OCI-LY3 (cell line): ENCODE measurements around the gene TBC1D13.
"Not testable (repeated sequence)": the region's sequence is repeated elsewhere in the genome, so short reads cannot be mapped to it uniquely, and the experiment has no call there.

Experiments used
- H2AFZ ChIP-seq: fragments of 200-600, 300-600 bp; shearing (Covaris generic); 2 replicates; pipeline ENCODE4 v1.6.0; 2014; ENCODE audit warnings: antibody characterized with exemption, low read depth, low read length
- H3K27ac ChIP-seq: fragments of 200-600, 300-600 bp; sonication (generic); 2 replicates; pipeline ENCODE4 v1.5.1; 2014; ENCODE audit warnings: mild to moderate bottlenecking, low read length, moderate library complexity, mixed read lengths
- H3K27me3 ChIP-seq: fragments of 200-600, 300-600 bp; sonication (generic); 2 replicates; pipeline ENCODE4 v1.6.1; 2014; ENCODE audit warnings: low read depth, low read length, mixed read lengths
- H3K36me3 ChIP-seq: fragments of 200-600, 300-600 bp; sonication (generic); replicated peaks from 2 replicates; pipeline ENCODE3; 2014; ENCODE audit warnings: low read depth, low read length, mixed read lengths
- H3K4me1 ChIP-seq: fragments of 300-600, 200-600 bp; sonication (generic); 2 replicates; pipeline ENCODE4 v1.6.1; 2014; ENCODE audit warnings: low read length, mixed read lengths
- H3K4me2 ChIP-seq: fragments of 200-600, 300-600 bp; sonication (generic); 2 replicates; pipeline ENCODE4 v1.6.1; 2014; ENCODE audit warnings: low read length, mixed read lengths
- H3K4me3 ChIP-seq: fragments of 300-600, 200-600 bp; sonication (generic); 2 replicates; pipeline ENCODE4 v1.5.1; 2014; ENCODE audit warnings: antibody characterized with exemption, mild to moderate bottlenecking, low read length, moderate library complexity
- H3K79me2 ChIP-seq: fragments of 300-600, 200-600 bp; shearing (Covaris generic); 2 replicates; pipeline ENCODE4 v1.6.1; 2014; ENCODE audit warnings: mild to moderate bottlenecking, low read length, mixed read lengths
- H3K9ac ChIP-seq: fragments of 300-600, 200-600 bp; shearing (Covaris generic); 2 replicates; pipeline ENCODE4 v1.6.0; 2014; ENCODE audit warnings: mild to moderate bottlenecking, low read length, moderate library complexity
- H3K9me3 ChIP-seq: fragments of 200-600, 300-600 bp; shearing (Covaris generic); 2 replicates; pipeline ENCODE4 v1.6.1; 2014; ENCODE audit warnings: low read length, mixed read lengths; ENCODE audit not compliant: insufficient read depth
- H4K20me1 ChIP-seq: fragments of 200-600, 300-600 bp; sonication (generic); 2 replicates; pipeline ENCODE4 v1.6.1; 2016; ENCODE audit warnings: low read length, mixed read lengths; ENCODE audit not compliant: insufficient read depth
- CTCF ChIP-seq: fragments of 200-600, 300-600 bp; sonication (generic); IDR thresholded peaks from 2 replicates; pipeline ENCODE4 v1.5.1; 2014; ENCODE audit warnings: antibody characterized with exemption, low read length, low read depth
- EZH2phosphoT487 ChIP-seq: fragments of 200-600 bp; shearing (Covaris generic); IDR thresholded peaks from 2 replicates; pipeline ENCODE4 v1.6.1; 2018; ENCODE audit warnings: antibody characterized with exemption, mixed run types, low read depth

Gene TBC1D13

GRCh38 chr9:128788445-128788844 lies 1.4 kb downstream of the TBC1D13 start:
- Histone ChIP-seq H2AFZ (no peak overlapping the region), H3K9me3 (no peaks in the 10 kb centered on the region), H3K4me2 (peak overlapping the region; percentile 94), H3K36me3 (peaks cover 10% of the 10 kb centered on the region), H4K20me1 (no peaks in the 10 kb centered on the region), H3K9ac (no peak overlapping the region), H3K27me3 (no peaks in the 10 kb centered on the region), H3K79me2 (peaks cover 16% of the 10 kb centered on the region), H3K27ac (no peak overlapping the region), H3K4me3 (peak overlapping the region; percentile 92; the same call in 1 of the 2 replicates), H3K4me1 (peaks cover 18% of the 10 kb centered on the region)
- TF ChIP-seq CTCF (no peak), EZH2phosphoT487 (no peak)

GRCh38 chr9:128790536-128790935 lies 3.5 kb downstream of the TBC1D13 start:
- no peak for TF ChIP-seq CTCF
- no peak for TF ChIP-seq EZH2phosphoT487
- Histone ChIP-seq H3K9ac (no peak overlapping the region), H3K36me3 (peaks cover 13% of the 10 kb centered on the region), H3K4me2 (no peak overlapping the region), H4K20me1 (no peaks in the 10 kb centered on the region), H3K27ac (no peak overlapping the region), H3K27me3 (no peaks in the 10 kb centered on the region), H3K79me2 (peaks cover 16% of the 10 kb centered on the region), H3K4me1 (peaks cover 13% of the 10 kb centered on the region), H3K9me3 (no peaks in the 10 kb centered on the region), H3K4me3 (no peak overlapping the region), H2AFZ (no peak overlapping the region)

- no peaks in the 10 kb centered on the region for H4K20me1 ChIP-seq
- TF ChIP-seq EZH2phosphoT487 = no peak
- no peak for TF ChIP-seq CTCF
- no peak overlapping the region for H2AFZ ChIP-seq
- H3K4me1 ChIP-seq = peaks cover 8% of the 10 kb centered on the region
- H3K27ac ChIP-seq = no peak overlapping the region
- no peaks in the 10 kb centered on the region for H3K27me3 ChIP-seq
- H3K9me3 ChIP-seq = no peaks in the 10 kb centered on the region
- no peak overlapping the region for H3K4me3 ChIP-seq
- peaks cover 13% of the 10 kb centered on the region for H3K36me3 ChIP-seq
- H3K4me2 ChIP-seq = no peak overlapping the region
- H3K79me2 ChIP-seq = peaks cover 15% of the 10 kb centered on the region
- H3K9ac ChIP-seq = no peak overlapping the region
Measured at GRCh38 chr9:128792134-128792533, 5.1 kb downstream of the TBC1D13 start.

GRCh38 chr9:128792978-128793686 lies 6.1 kb downstream of the TBC1D13 start:
- no peak for TF ChIP-seq EZH2phosphoT487
- TF ChIP-seq CTCF = no peak
- no peaks in the 10 kb centered on the region for H4K20me1 ChIP-seq
- no peak overlapping the region for H3K27ac ChIP-seq
- H3K27me3 ChIP-seq = no peaks in the 10 kb centered on the region
- peaks cover 3% of the 10 kb centered on the region for H3K4me1 ChIP-seq
- peaks cover 13% of the 10 kb centered on the region for H3K36me3 ChIP-seq
- peaks cover 5% of the 10 kb centered on the region for H3K79me2 ChIP-seq
- no peak overlapping the region for H3K9ac ChIP-seq
- H3K4me3 ChIP-seq = no peak overlapping the region
- no peak overlapping the region for H3K4me2 ChIP-seq
- no peaks in the 10 kb centered on the region for H3K9me3 ChIP-seq
- H2AFZ ChIP-seq = no peak overlapping the region

- not testable (repeated sequence) for H3K27me3 ChIP-seq, H4K20me1 ChIP-seq, H3K4me1 ChIP-seq, H2AFZ ChIP-seq, H3K4me3 ChIP-seq, H3K9ac ChIP-seq, H3K9me3 ChIP-seq, H3K79me2 ChIP-seq, H3K27ac ChIP-seq, H3K4me2 ChIP-seq
- H3K36me3 ChIP-seq = peaks cover 19% of the 10 kb centered on the region
Measured at GRCh38 chr9:128794961-128795360, 7.9 kb downstream of the TBC1D13 start.
